ENCODE data around the gene IGFBP6. TPM values are rescaled to one million over a fixed set of nuclear protein-coding genes. Genes with fewer than 3 reads are reported as not detected.

The IGFBP6 gene
- total RNA-seq, 6 experiments from 2014 or later = 1.7 to 25.4 (median 4.9) TPM

GRCh38 chr12:53086361-53086760 is 11.1 kb upstream of the IGFBP6 start:
- TF ChIP-seq CTCF (IDR thresholded peaks at IDR 0.05) (no peak), POLR2A (IDR thresholded peaks at IDR 0.05) (no peak)
- no peak overlapping the region for H3K4me3 ChIP-seq
- no peaks in the 10 kb centered on the region for H3K9me3 ChIP-seq
- no peak overlapping the region for H3K27ac ChIP-seq
- intact Hi-C loops (cut with DNase I) = no loop called here
- WGBS (ENCODE audit: insufficient coverage, low coverage, low lambda C conversion rate, missing lambda C conversion rate) = 72% methylated on average over 3 of the region's 3 CpGs
- no peaks in the 10 kb centered on the region for H3K27me3 ChIP-seq
- ATAC-seq (no peak), DNase-seq (no peak)
- no peaks in the 10 kb centered on the region for H3K36me3 ChIP-seq
- H3K4me1 ChIP-seq = no peaks in the 10 kb centered on the region

- H3K36me3 ChIP-seq = no peaks in the 10 kb centered on the region
- 95% methylated on average over 6 of the region's 6 CpGs for WGBS (ENCODE audit: insufficient coverage, low coverage, low lambda C conversion rate, missing lambda C conversion rate)
- intact Hi-C loops (cut with DNase I) = no loop called here
- H3K27me3 ChIP-seq = no peaks in the 10 kb centered on the region
- TF ChIP-seq POLR2A (IDR thresholded peaks at IDR 0.05) = no peak
- no peak for TF ChIP-seq CTCF (IDR thresholded peaks at IDR 0.05)
- H3K4me3 ChIP-seq = no peak overlapping the region
- H3K27ac ChIP-seq = no peak overlapping the region
- DNase-seq (no peak), ATAC-seq (no peak)
- H3K4me1 ChIP-seq = no peaks in the 10 kb centered on the region
- H3K9me3 ChIP-seq = no peaks in the 10 kb centered on the region
Measured at GRCh38 chr12:53090105-53090504, 7.4 kb upstream of the IGFBP6 start.

- no peak for ATAC-seq
- no peaks in the 10 kb centered on the region for H3K36me3 ChIP-seq
- no peaks in the 10 kb centered on the region for H3K9me3 ChIP-seq
- no peak for TF ChIP-seq POLR2A (IDR thresholded peaks at IDR 0.05)
- TF ChIP-seq CTCF (IDR thresholded peaks at IDR 0.05) = no peak
- intact Hi-C loops (cut with DNase I) = no loop called here
- no peak overlapping the region for H3K27ac ChIP-seq
- no peak for DNase-seq
- 33% methylated on average over 1 of the region's 2 CpGs for WGBS (ENCODE audit: insufficient coverage, low coverage, low lambda C conversion rate, missing lambda C conversion rate)
- H3K4me1 ChIP-seq = no peaks in the 10 kb centered on the region
- H3K4me3 ChIP-seq = no peak overlapping the region
- no peaks in the 10 kb centered on the region for H3K27me3 ChIP-seq
Measured at GRCh38 chr12:53090554-53090953, 6.9 kb upstream of the IGFBP6 start.

GRCh38 chr12:53091756-53092155 is 5.7 kb upstream of the IGFBP6 start:
- Histone ChIP-seq H3K36me3 (no peaks in the 10 kb centered on the region), H3K27ac (no peak overlapping the region), H3K27me3 (no peaks in the 10 kb centered on the region), H3K4me3 (no peak overlapping the region), H3K9me3 (no peaks in the 10 kb centered on the region), H3K4me1 (no peaks in the 10 kb centered on the region)
- 84% methylated on average over 5 of the region's 6 CpGs for WGBS (ENCODE audit: insufficient coverage, low coverage, low lambda C conversion rate, missing lambda C conversion rate)
- no peak for DNase-seq
- TF ChIP-seq POLR2A (IDR thresholded peaks at IDR 0.05) (no peak), CTCF (IDR thresholded peaks at IDR 0.05) (no peak)
- ATAC-seq = no peak
- intact Hi-C loops (cut with DNase I) = no loop called here

All from right lobe of liver (tissue), 6 donors.